ENCODE results near the gene ARHGAP10.

ARHGAP10 gene

GRCh38 chr4:147693218-147693617, 38.7 kb upstream of the ARHGAP10 start:
- no peak overlapping the region for H3K27ac ChIP-seq (ENCODE audit: low read depth, low read length)
- H3K36me3 ChIP-seq (ENCODE audit: control insufficient read depth, low read length) = no peaks in the 10 kb centered on the region
- H3F3A ChIP-seq (ENCODE audit: control insufficient read depth, insufficient read depth) = no peaks in the 10 kb centered on the region
- H3K79me2 ChIP-seq (ENCODE audit: control insufficient read depth, low read length) = no peaks in the 10 kb centered on the region
- H3K9me2 ChIP-seq (replicated peaks; ENCODE audit: control insufficient read depth, low read length) = no peaks in the 10 kb centered on the region
- no peaks in the 10 kb centered on the region for H4K20me1 ChIP-seq (ENCODE audit: control insufficient read depth, insufficient read depth, low read depth, low read length)
- peaks cover 7% of the 10 kb centered on the region for H3K27me3 ChIP-seq (ENCODE audit: control insufficient read depth, low read length)
- H3K4me3 ChIP-seq (ENCODE audit: low read length) = no peak overlapping the region
- TF ChIP-seq EZH2phosphoT487 (IDR thresholded peaks at IDR 0.05; ENCODE audit: borderline replicate concordance, low read length) = no peak
- no peak for TF ChIP-seq CTCF (IDR thresholded peaks at IDR 0.05; ENCODE audit: low read depth, low read length, poor library complexity, severe bottlenecking)
- H3K4me2 ChIP-seq (ENCODE audit: low read length) = no peak overlapping the region
- H3K9me3 ChIP-seq (ENCODE audit: control insufficient read depth, insufficient read depth, low read length) = no peaks in the 10 kb centered on the region
- no peaks in the 10 kb centered on the region for H3K4me1 ChIP-seq (ENCODE audit: control insufficient read depth, low read length)

- peaks cover 7% of the 10 kb centered on the region for H3K27me3 ChIP-seq (ENCODE audit: control insufficient read depth, low read length)
- H3K27ac ChIP-seq (ENCODE audit: low read depth, low read length) = no peak overlapping the region
- no peaks in the 10 kb centered on the region for H4K20me1 ChIP-seq (ENCODE audit: control insufficient read depth, insufficient read depth, low read depth, low read length)
- no peak for TF ChIP-seq CTCF (IDR thresholded peaks at IDR 0.05; ENCODE audit: low read depth, low read length, poor library complexity, severe bottlenecking)
- TF ChIP-seq EZH2phosphoT487 (IDR thresholded peaks at IDR 0.05; ENCODE audit: borderline replicate concordance, low read length) = no peak
- no peaks in the 10 kb centered on the region for H3K9me3 ChIP-seq (ENCODE audit: control insufficient read depth, insufficient read depth, low read length)
- H3K79me2 ChIP-seq (ENCODE audit: control insufficient read depth, low read length) = no peaks in the 10 kb centered on the region
- H3K4me3 ChIP-seq (ENCODE audit: low read length) = no peak overlapping the region
- no peaks in the 10 kb centered on the region for H3K36me3 ChIP-seq (ENCODE audit: control insufficient read depth, low read length)
- H3K9me2 ChIP-seq (replicated peaks; ENCODE audit: control insufficient read depth, low read length) = no peaks in the 10 kb centered on the region
- no peak overlapping the region for H3K4me2 ChIP-seq (ENCODE audit: low read length)
- no peaks in the 10 kb centered on the region for H3K4me1 ChIP-seq (ENCODE audit: control insufficient read depth, low read length)
- no peaks in the 10 kb centered on the region for H3F3A ChIP-seq (ENCODE audit: control insufficient read depth, insufficient read depth)
These were observed 35.0 kb upstream of the ARHGAP10 start for GRCh38 chr4:147696866-147697265.

GRCh38 chr4:147704846-147705245, 27.0 kb upstream of the ARHGAP10 start:
- TF ChIP-seq CTCF (IDR thresholded peaks at IDR 0.05; ENCODE audit: low read depth, low read length, poor library complexity, severe bottlenecking) (no peak), EZH2phosphoT487 (IDR thresholded peaks at IDR 0.05; ENCODE audit: borderline replicate concordance, low read length) (no peak)
- no peaks in the 10 kb centered on the region for H3K79me2 ChIP-seq (ENCODE audit: control insufficient read depth, low read length)
- H3K4me2 ChIP-seq (ENCODE audit: low read length) = no peak overlapping the region
- H3K4me1 ChIP-seq (ENCODE audit: control insufficient read depth, low read length) = no peaks in the 10 kb centered on the region
- no peak overlapping the region for H3K4me3 ChIP-seq (ENCODE audit: low read length)
- no peaks in the 10 kb centered on the region for H3K36me3 ChIP-seq (ENCODE audit: control insufficient read depth, low read length)
- no peak overlapping the region for H3K27ac ChIP-seq (ENCODE audit: low read depth, low read length)
- no peaks in the 10 kb centered on the region for H3K9me3 ChIP-seq (ENCODE audit: control insufficient read depth, insufficient read depth, low read length)
- H3K9me2 ChIP-seq (replicated peaks; ENCODE audit: control insufficient read depth, low read length) = no peaks in the 10 kb centered on the region
- H3F3A ChIP-seq (ENCODE audit: control insufficient read depth, insufficient read depth) = no peaks in the 10 kb centered on the region
- no peaks in the 10 kb centered on the region for H3K27me3 ChIP-seq (ENCODE audit: control insufficient read depth, low read length)
- no peaks in the 10 kb centered on the region for H4K20me1 ChIP-seq (ENCODE audit: control insufficient read depth, insufficient read depth, low read depth, low read length)
